Lung (tissue), 13 donors: ENCODE data around the gene KIF1C. TPM values are rescaled to one million over a fixed set of nuclear protein-coding genes. Genes with fewer than 3 reads are reported as not detected.

Experiments used
- ATAC-seq: fragments of 200-7000 bp; cut with Tn5 transposase; one replicate; pipeline ENCODE4 v1.9.1; 2020; ENCODE audit warnings: moderate number of reproducible peaks; ENCODE audit not compliant: insufficient read depth, low FRiP score
- DNase-seq, 3 donors: peaks; one replicate each; pipeline ENCODE4 v3.0.0-alpha.2; 2013 to 2017
- H3K27ac ChIP-seq, 2 donors: one replicate each; pipeline ENCODE4 v1.5.1; 2013; ENCODE audit warnings: mild to moderate bottlenecking in 2 of 2, moderate library complexity in 2 of 2, control low read depth in 1 of 2, inconsistent platforms in 1 of 2, low read depth in 1 of 2, low read length in 1 of 2
- H3K27me3 ChIP-seq, 3 donors: one replicate each; pipeline ENCODE4 v1.5.1; 2013; ENCODE audit warnings: low read length in 2 of 3; ENCODE audit not compliant: control insufficient read depth in 3 of 3, insufficient read depth in 3 of 3
- H3K36me3 ChIP-seq, 4 donors: one replicate each; pipeline ENCODE4 v1.5.1; 2013; ENCODE audit warnings: low read length in 4 of 4, mild to moderate bottlenecking in 1 of 4, moderate library complexity in 1 of 4; ENCODE audit not compliant: control insufficient read depth in 4 of 4, insufficient read depth in 4 of 4
- H3K4me1 ChIP-seq, 5 donors: one replicate each; pipeline ENCODE4 v1.5.1; 2013; ENCODE audit warnings: low read length in 5 of 5, mild to moderate bottlenecking in 2 of 5, moderate library complexity in 1 of 5; ENCODE audit not compliant: control insufficient read depth in 5 of 5, insufficient read depth in 5 of 5
- H3K4me3 ChIP-seq: one replicate; pipeline ENCODE4 v1.5.1; 2013; ENCODE audit warnings: mild to moderate bottlenecking, control low read depth, moderate library complexity
- H3K9ac ChIP-seq, 2 donors: one replicate each; pipeline ENCODE4 v1.5.1; 2013; ENCODE audit warnings: low read length in 2 of 2, control low read depth in 1 of 2; ENCODE audit not compliant: insufficient read depth in 1 of 2
- H3K9me3 ChIP-seq, 4 donors: one replicate each; pipeline ENCODE4 v1.5.1; 2013; ENCODE audit warnings: low read length in 3 of 4, mild to moderate bottlenecking in 1 of 4, moderate library complexity in 1 of 4; ENCODE audit not compliant: control insufficient read depth in 4 of 4, insufficient read depth in 3 of 4
- WGBS, 2 donors: extraction: QIAGEN DNeasy Blood & Tissue Kit; methylation state at CpG; one replicate each; pipeline ENCODE4 v1.1.7; 2013; 5-methylcytosine and 5-hydroxymethylcytosine counted together
- polyA plus RNA-seq, 2 donors: library from polyadenylated mRNA; stranded (reverse); fragments of 200-250 nt; gene quantifications; one replicate each; pipeline ENCODE4 v1.2.1, GENCODE V29; 2013
- small RNA-seq: library from RNA; depleted of rRNA; stranded (forward); fragments of <200 nt; gene quantifications from one replicate; pipeline ENCODE3, GENCODE V24; 2014; ENCODE audit warnings: low replicate concordance
- total RNA-seq, 2 donors: library from RNA; depleted of rRNA in 1 of 2; stranded (reverse); fragments of >200 nt in 1 of 2; gene quantifications; one replicate each; pipeline ENCODE4 v1.2.1, GENCODE V29; 2014 to 2021
- TF ChIP-seq, protein P1 (sequence below): IDR thresholded peaks from 2 replicates; pipeline ENCODE4 v1.5.1; 2012; ENCODE audit warnings: mild to moderate bottlenecking; ENCODE audit errors: control extremely low read depth, extremely low read depth
- donor health status: control.
- donor health status: control.
- donor health status: Bipolar disorder and iron deficiency.
- donor health status: healthy.
- donor health status: DM: yes; HTN: yes; CAD: no.

Gene KIF1C
- total and polyA plus RNA-seq, 4 donors: 48.0 to 190 (median 75.8) TPM

DNA sequence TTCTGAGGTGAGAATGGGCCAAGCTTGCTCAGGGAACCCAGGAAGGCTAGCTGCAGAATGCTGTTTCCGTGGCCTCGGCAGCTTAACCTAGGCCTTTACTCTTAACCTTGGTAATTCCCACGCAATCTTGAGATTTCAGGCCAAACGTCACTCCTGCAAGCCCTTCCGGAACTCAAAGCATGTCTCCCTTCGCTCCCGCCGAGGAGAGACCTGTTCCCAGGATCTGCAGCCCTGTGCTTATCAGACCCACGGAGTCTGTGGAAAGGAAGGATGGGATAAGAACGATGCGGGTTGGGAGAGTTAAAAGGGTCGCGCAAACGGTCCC, 80.0 kb downstream of the KIF1C start:
- H3K9me3 ChIP-seq: peaks cover 0 to 2% (median 0%) of the 10 kb centered on the region in 4 donors
- peaks cover 0 to 13% (median 8%) of the 10 kb centered on the region in 5 donors for H3K4me1 ChIP-seq
- peak overlapping the region; percentile 93 for H3K4me3 ChIP-seq
- peaks cover 0 to 2% (median 0%) of the 10 kb centered on the region in 4 donors for H3K36me3 ChIP-seq
- no peak for DNase-seq
- no peaks in the 10 kb centered on the region for H3K27me3 ChIP-seq
- TF ChIP-seq, protein P1, sequence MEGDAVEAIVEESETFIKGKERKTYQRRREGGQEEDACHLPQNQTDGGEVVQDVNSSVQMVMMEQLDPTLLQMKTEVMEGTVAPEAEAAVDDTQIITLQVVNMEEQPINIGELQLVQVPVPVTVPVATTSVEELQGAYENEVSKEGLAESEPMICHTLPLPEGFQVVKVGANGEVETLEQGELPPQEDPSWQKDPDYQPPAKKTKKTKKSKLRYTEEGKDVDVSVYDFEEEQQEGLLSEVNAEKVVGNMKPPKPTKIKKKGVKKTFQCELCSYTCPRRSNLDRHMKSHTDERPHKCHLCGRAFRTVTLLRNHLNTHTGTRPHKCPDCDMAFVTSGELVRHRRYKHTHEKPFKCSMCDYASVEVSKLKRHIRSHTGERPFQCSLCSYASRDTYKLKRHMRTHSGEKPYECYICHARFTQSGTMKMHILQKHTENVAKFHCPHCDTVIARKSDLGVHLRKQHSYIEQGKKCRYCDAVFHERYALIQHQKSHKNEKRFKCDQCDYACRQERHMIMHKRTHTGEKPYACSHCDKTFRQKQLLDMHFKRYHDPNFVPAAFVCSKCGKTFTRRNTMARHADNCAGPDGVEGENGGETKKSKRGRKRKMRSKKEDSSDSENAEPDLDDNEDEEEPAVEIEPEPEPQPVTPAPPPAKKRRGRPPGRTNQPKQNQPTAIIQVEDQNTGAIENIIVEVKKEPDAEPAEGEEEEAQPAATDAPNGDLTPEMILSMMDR: no peak
- 21 to 27% methylated on average over 14 of the region's 14 CpGs for WGBS, 2 donors
- H3K9ac ChIP-seq: peak overlapping the region in 1 of 2 donors; percentile 87
- H3K27ac ChIP-seq: peak overlapping the region; percentile 89 to 92
- peak; percentile 6 for ATAC-seq

Small RNAs within 50 kb of the gene (small RNA-seq; reads per million reads assigned to genes)
- gene MIR6864: not detected
- gene MIR6865: not detected

Other genes with a start within 250 kb of the KIF1C start
- not detected for gene TM4SF5, start 226.1 kb upstream of the KIF1C start, total RNA-seq
- gene TM4SF5, start 226.1 kb upstream of the KIF1C start, polyA plus RNA-seq: not detected
- gene VMO1, start 211.6 kb upstream of the KIF1C start, total RNA-seq: 10 to 100 TPM in 1 of 2 donors, 1 to 10 TPM in 1; 2.1 to 14.0 TPM
- gene VMO1, start 211.6 kb upstream of the KIF1C start, polyA plus RNA-seq: 10 to 100 TPM; 21.3 to 21.8 TPM
- under 1 TPM in 1 of 2 donors, not detected in 1; 0.34 TPM for gene GLTPD2, start 209.0 kb upstream of the KIF1C start, total RNA-seq
- gene GLTPD2, start 209.0 kb upstream of the KIF1C start, polyA plus RNA-seq: under 1 TPM in 1 of 2 donors, not detected in 1; 0.41 TPM
- 100 to 1,000 TPM in 1 of 2 donors, 10 to 100 TPM in 1; 63.7 to 141 TPM for gene PSMB6, start 201.8 kb upstream of the KIF1C start, total RNA-seq
- 100 to 1,000 TPM; 172 to 237 TPM for gene PSMB6, start 201.8 kb upstream of the KIF1C start, polyA plus RNA-seq
- 10 to 100 TPM; 27.1 to 42.3 TPM for gene PLD2, start 190.8 kb upstream of the KIF1C start, total RNA-seq
- 10 to 100 TPM; 18.0 to 22.4 TPM for gene PLD2, start 190.8 kb upstream of the KIF1C start, polyA plus RNA-seq
- 10 to 100 TPM; 39.2 to 95.4 TPM for gene MINK1, start 164.6 kb upstream of the KIF1C start, total RNA-seq
- gene MINK1, start 164.6 kb upstream of the KIF1C start, polyA plus RNA-seq: 10 to 100 TPM; 36.5 to 62.8 TPM
- gene C17orf107, start 98.4 kb upstream of the KIF1C start, total RNA-seq: 1 to 10 TPM; 2.8 to 4.5 TPM
- 1 to 10 TPM; 1.3 to 2.7 TPM for gene C17orf107, start 98.4 kb upstream of the KIF1C start, polyA plus RNA-seq
- 1 to 10 TPM in 1 of 2 donors, under 1 TPM in 1; 0.77 to 1.2 TPM for gene CHRNE, start 94.9 kb upstream of the KIF1C start, total RNA-seq
- gene CHRNE, start 94.9 kb upstream of the KIF1C start, polyA plus RNA-seq: 1 to 10 TPM in 1 of 2 donors, under 1 TPM in 1; 0.61 to 2.3 TPM
- gene GP1BA, start 65.7 kb upstream of the KIF1C start, total RNA-seq: under 1 TPM; 0.18 to 0.94 TPM
- 1 to 10 TPM in 1 of 2 donors, under 1 TPM in 1; 0.26 to 1.4 TPM for gene GP1BA, start 65.7 kb upstream of the KIF1C start, polyA plus RNA-seq
- gene SLC25A11, start 57.9 kb upstream of the KIF1C start, total RNA-seq: 10 to 100 TPM; 34.8 to 65.8 TPM
- 10 to 100 TPM; 42.5 to 72.1 TPM for gene SLC25A11, start 57.9 kb upstream of the KIF1C start, polyA plus RNA-seq
- 100 to 1,000 TPM in 1 of 2 donors, 10 to 100 TPM in 1; 30.8 to 107 TPM for gene RNF167, start 57.7 kb upstream of the KIF1C start, total RNA-seq
- gene RNF167, start 57.7 kb upstream of the KIF1C start, polyA plus RNA-seq: 100 to 1,000 TPM in 1 of 2 donors, 10 to 100 TPM in 1; 86.7 to 142 TPM
- 100 to 1,000 TPM; 461 to 827 TPM for gene PFN1, start 49.4 kb upstream of the KIF1C start, total RNA-seq
- gene PFN1, start 49.4 kb upstream of the KIF1C start, polyA plus RNA-seq: 1,000 to 10,000 TPM in 1 of 2 donors, 100 to 1,000 TPM in 1; 671 to 2,264 TPM
- 10 to 100 TPM in 1 of 2 donors, 1 to 10 TPM in 1; 3.3 to 10.7 TPM for gene ENO3, start 46.8 kb upstream of the KIF1C start, total RNA-seq
- 1 to 10 TPM; 7.2 to 9.3 TPM for gene ENO3, start 46.8 kb upstream of the KIF1C start, polyA plus RNA-seq
- 10 to 100 TPM; 63.8 to 75.4 TPM for gene SPAG7, start 30.1 kb upstream of the KIF1C start, total RNA-seq
- gene SPAG7, start 30.1 kb upstream of the KIF1C start, polyA plus RNA-seq: 100 to 1,000 TPM in 1 of 2 donors, 10 to 100 TPM in 1; 76.2 to 101 TPM
- gene CAMTA2, start 10.3 kb upstream of the KIF1C start, total RNA-seq: 10 to 100 TPM; 15.0 to 53.4 TPM
- 10 to 100 TPM; 45.8 to 66.3 TPM for gene CAMTA2, start 10.3 kb upstream of the KIF1C start, polyA plus RNA-seq
- 1 to 10 TPM; 1.9 to 2.0 TPM for gene INCA1, start 428 bp upstream of the KIF1C start, total RNA-seq
- 1 to 10 TPM in 1 of 2 donors, under 1 TPM in 1; 0.89 to 3.4 TPM for gene INCA1, start 428 bp upstream of the KIF1C start, polyA plus RNA-seq
- 1 to 10 TPM in 1 of 2 donors, under 1 TPM in 1; 0.54 to 1.3 TPM for gene SLC52A1, start 37.5 kb downstream of the KIF1C start, total RNA-seq
- gene SLC52A1, start 37.5 kb downstream of the KIF1C start, polyA plus RNA-seq: under 1 TPM; 0.47 to 0.71 TPM
- gene ZFP3, start 80.5 kb downstream of the KIF1C start, total RNA-seq: 1 to 10 TPM; 4.8 to 7.3 TPM
- 1 to 10 TPM; 2.3 to 2.6 TPM for gene ZFP3, start 80.5 kb downstream of the KIF1C start, polyA plus RNA-seq
- 10 to 100 TPM in 1 of 2 donors, 1 to 10 TPM in 1; 9.6 to 14.1 TPM for gene ZNF232, start 113.9 kb downstream of the KIF1C start, total RNA-seq
- 1 to 10 TPM; 6.8 to 9.4 TPM for gene ZNF232, start 113.9 kb downstream of the KIF1C start, polyA plus RNA-seq
- gene USP6, start 118.1 kb downstream of the KIF1C start, total RNA-seq: under 1 TPM; 0.31 to 0.46 TPM
- gene USP6, start 118.1 kb downstream of the KIF1C start, polyA plus RNA-seq: under 1 TPM; 0.05 to 0.10 TPM
- 10 to 100 TPM in 1 of 2 donors, 1 to 10 TPM in 1; 7.9 to 14.4 TPM for gene ZNF594, start 193.9 kb downstream of the KIF1C start, total RNA-seq
- 1 to 10 TPM; 1.6 to 2.1 TPM for gene ZNF594, start 193.9 kb downstream of the KIF1C start, polyA plus RNA-seq
- gene SCIMP, start 236.9 kb downstream of the KIF1C start, total RNA-seq: 10 to 100 TPM in 1 of 2 donors, 1 to 10 TPM in 1; 2.3 to 18.6 TPM
- 10 to 100 TPM in 1 of 2 donors, 1 to 10 TPM in 1; 3.8 to 22.2 TPM for gene SCIMP, start 236.9 kb downstream of the KIF1C start, polyA plus RNA-seq